ENCODE data around the gene GPI.

DNA sequence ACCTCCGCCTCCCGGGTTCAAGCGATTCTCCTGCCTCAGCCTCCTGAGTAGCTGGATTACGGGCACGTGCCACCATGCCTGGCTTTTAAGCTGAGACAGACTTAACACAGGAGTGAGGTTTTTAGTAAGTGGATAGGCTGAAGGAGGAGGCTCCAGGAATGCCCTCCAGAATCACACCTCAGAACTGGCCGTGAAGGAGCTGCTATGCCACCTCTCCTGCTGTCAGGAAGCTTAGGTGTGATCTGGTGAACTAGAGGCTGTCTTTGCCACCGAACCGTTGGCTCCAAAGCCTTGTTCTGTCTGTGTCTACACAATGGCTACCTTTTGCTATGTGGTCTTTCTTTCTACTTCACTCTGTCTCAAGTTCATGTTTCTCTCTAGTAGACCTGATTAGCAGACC is 43.4 kb downstream of the GPI start:
- TF ChIP-seq, protein P1, sequence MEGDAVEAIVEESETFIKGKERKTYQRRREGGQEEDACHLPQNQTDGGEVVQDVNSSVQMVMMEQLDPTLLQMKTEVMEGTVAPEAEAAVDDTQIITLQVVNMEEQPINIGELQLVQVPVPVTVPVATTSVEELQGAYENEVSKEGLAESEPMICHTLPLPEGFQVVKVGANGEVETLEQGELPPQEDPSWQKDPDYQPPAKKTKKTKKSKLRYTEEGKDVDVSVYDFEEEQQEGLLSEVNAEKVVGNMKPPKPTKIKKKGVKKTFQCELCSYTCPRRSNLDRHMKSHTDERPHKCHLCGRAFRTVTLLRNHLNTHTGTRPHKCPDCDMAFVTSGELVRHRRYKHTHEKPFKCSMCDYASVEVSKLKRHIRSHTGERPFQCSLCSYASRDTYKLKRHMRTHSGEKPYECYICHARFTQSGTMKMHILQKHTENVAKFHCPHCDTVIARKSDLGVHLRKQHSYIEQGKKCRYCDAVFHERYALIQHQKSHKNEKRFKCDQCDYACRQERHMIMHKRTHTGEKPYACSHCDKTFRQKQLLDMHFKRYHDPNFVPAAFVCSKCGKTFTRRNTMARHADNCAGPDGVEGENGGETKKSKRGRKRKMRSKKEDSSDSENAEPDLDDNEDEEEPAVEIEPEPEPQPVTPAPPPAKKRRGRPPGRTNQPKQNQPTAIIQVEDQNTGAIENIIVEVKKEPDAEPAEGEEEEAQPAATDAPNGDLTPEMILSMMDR (IDR thresholded peaks at IDR 0.05; ENCODE audit: low read depth, low read length), result no peak
- no peak for TF ChIP-seq EZH2phosphoT487 (IDR thresholded peaks at IDR 0.05; ENCODE audit: low read depth)

Measured in OCI-LY3 (cell line).